Stomach (tissue), 9 donors: Measurements from ENCODE around the gene HLCS. TPM values are rescaled to one million over a fixed set of nuclear protein-coding genes. Genes with fewer than 3 reads are reported as not detected.

Experiments
- DNase-seq, 2 donors: peaks; one replicate each; pipeline versions ENCODE4 v3.0.0 to v3.0.0-alpha.2; 2013 to 2019
- H3K27ac ChIP-seq, 5 donors: fragments of 200-600 bp in 4 of 5; sonication (generic) in 4 of 5; one replicate each; pipeline ENCODE4 v1.5.1; 2013 to 2019; ENCODE audit warnings: mild to moderate bottlenecking in 1 of 5, moderate library complexity in 1 of 5
- H3K27me3 ChIP-seq, 3 donors: fragments of 200-600 bp; sonication (generic); one replicate each; pipeline ENCODE4 v1.5.1; 2017 to 2019; ENCODE audit warnings: mixed run types in 1 of 3
- H3K36me3 ChIP-seq, 4 donors: fragments of 200-600 bp; sonication (generic); 1 replicate in 3 of 4; 2 replicates in 1 of 4; pipeline ENCODE4 v1.5.1; 2016 to 2019
- H3K4me1 ChIP-seq, 4 donors: fragments of 200-600 bp; sonication (generic); one replicate each; pipeline ENCODE4 v1.5.1; 2016 to 2019
- H3K4me3 ChIP-seq, 4 donors: fragments of 200-600 bp; sonication (generic) in 3 of 4; one replicate each; pipeline ENCODE4 v1.5.1; 2016 to 2019; ENCODE audit warnings: mild to moderate bottlenecking in 1 of 4
- H3K9me3 ChIP-seq, 4 donors: fragments of 200-600 bp; sonication (generic); one replicate each; pipeline ENCODE4 v1.5.1; 2016 to 2019
- EP300 ChIP-seq: sonication (generic); formaldehyde crosslinking; IDR thresholded peaks from one replicate; pipeline ENCODE4 v1.6.1; 2017; ENCODE audit warnings: antibody characterized with exemption
- POLR2A ChIP-seq, 4 donors: fragments of 450-650 bp; IDR thresholded peaks; one replicate each; pipeline ENCODE4 v1.6.1; 2016; ENCODE audit warnings: antibody characterized with exemption in 4 of 4, control low read depth in 2 of 4, mild to moderate bottlenecking in 1 of 4, moderate library complexity in 1 of 4
- POLR2AphosphoS5 ChIP-seq, 3 donors: sonication (generic); formaldehyde crosslinking; IDR thresholded peaks; one replicate each; pipeline ENCODE4 v1.6.1; 2016; ENCODE audit warnings: antibody characterized with exemption in 3 of 3
- WGBS, 5 donors: extraction: QIAGEN DNeasy Blood & Tissue Kit in 3 of 5; methylation state at CpG; one replicate each; pipeline versions ENCODE4 v1.1.5 to v1.1.7; 2013 to 2018; 5-methylcytosine and 5-hydroxymethylcytosine counted together
- intact Hi-C: fragments of 100-400 bp; cut with DNase I; formaldehyde crosslinking; loops from one replicate; pipeline ENCODE4 v1.15.1; 2023; ENCODE audit warnings: low total_unique reads
- polyA plus RNA-seq, 3 donors: library from polyadenylated mRNA; stranded (reverse); fragments of 200-250 nt; gene quantifications; one replicate each; pipeline ENCODE4 v1.2.3, GENCODE V29; 2013
- small RNA-seq, 4 donors: library from RNA; depleted of rRNA; stranded (forward); fragments of <200 nt; gene quantifications; one replicate each; pipeline ENCODE3, GENCODE V24; 2016
- total RNA-seq, 5 donors: library from RNA; depleted of rRNA; stranded (reverse); fragments of >200 nt; gene quantifications; one replicate each; pipeline versions ENCODE4 v1.1.0 to v1.2.3, GENCODE V29; 2014 to 2016
- TF ChIP-seq, protein P1 (sequence below), 7 experiments: fragments of 450-650 bp in 4 of 7; fragments of 200-600 bp in 3 of 7; sonication (generic) in 3 of 7; IDR thresholded peaks; one replicate each; pipeline ENCODE4 v1.5.1; 2016 to 2019; ENCODE audit warnings: antibody characterized with exemption in 7 of 7, control low read depth in 2 of 7, mild to moderate bottlenecking in 1 of 7
- donor health status: healthy with polysubstance abuse.
- donor health status: Bipolar disorder and iron deficiency.
- donor health status: healthy.

Gene HLCS
- total and polyA plus RNA-seq, 8 donors: 2.3 to 35.1 (median 13.9) TPM

GRCh38 chr21:36701756-36702621, 264.5 kb downstream of the HLCS start:
- Histone ChIP-seq H3K27me3 (peaks cover 37 to 100% (median 100%) of the 10 kb centered on the region in 3 donors), H3K4me1 (peaks cover 67 to 83% (median 78%) of the 10 kb centered on the region in 4 donors), H3K9me3 (no peaks in the 10 kb centered on the region), H3K36me3 (no peaks in the 10 kb centered on the region), H3K27ac (peak overlapping the region; percentile 79 to 89 (median 88)), H3K4me3 (peak overlapping the region; percentile 47 to 69 (median 54))
- intact Hi-C loops: no loop called here
- TF ChIP-seq POLR2A (IDR thresholded peaks at IDR 0.05) (no peak), POLR2AphosphoS5 (IDR thresholded peaks at IDR 0.05) (no peak), EP300 (no peak)
- TF ChIP-seq, protein P1, sequence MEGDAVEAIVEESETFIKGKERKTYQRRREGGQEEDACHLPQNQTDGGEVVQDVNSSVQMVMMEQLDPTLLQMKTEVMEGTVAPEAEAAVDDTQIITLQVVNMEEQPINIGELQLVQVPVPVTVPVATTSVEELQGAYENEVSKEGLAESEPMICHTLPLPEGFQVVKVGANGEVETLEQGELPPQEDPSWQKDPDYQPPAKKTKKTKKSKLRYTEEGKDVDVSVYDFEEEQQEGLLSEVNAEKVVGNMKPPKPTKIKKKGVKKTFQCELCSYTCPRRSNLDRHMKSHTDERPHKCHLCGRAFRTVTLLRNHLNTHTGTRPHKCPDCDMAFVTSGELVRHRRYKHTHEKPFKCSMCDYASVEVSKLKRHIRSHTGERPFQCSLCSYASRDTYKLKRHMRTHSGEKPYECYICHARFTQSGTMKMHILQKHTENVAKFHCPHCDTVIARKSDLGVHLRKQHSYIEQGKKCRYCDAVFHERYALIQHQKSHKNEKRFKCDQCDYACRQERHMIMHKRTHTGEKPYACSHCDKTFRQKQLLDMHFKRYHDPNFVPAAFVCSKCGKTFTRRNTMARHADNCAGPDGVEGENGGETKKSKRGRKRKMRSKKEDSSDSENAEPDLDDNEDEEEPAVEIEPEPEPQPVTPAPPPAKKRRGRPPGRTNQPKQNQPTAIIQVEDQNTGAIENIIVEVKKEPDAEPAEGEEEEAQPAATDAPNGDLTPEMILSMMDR (IDR thresholded peaks at IDR 0.05): no peak
- 9 to 19% (median 11%) methylated on average over 23 to 26 of the region's 26 CpGs for WGBS, 5 donors
- peak in 1 of 2 donors; percentile 30 for DNase-seq

GRCh38 chr21:36700971-36701755, 265.3 kb downstream of the HLCS start:
- H3K36me3 ChIP-seq: no peaks in the 10 kb centered on the region
- peak overlapping the region; percentile 79 to 89 (median 88) for H3K27ac ChIP-seq
- intact Hi-C loops: no loop called here
- TF ChIP-seq EP300: no peak
- TF ChIP-seq POLR2AphosphoS5 (IDR thresholded peaks at IDR 0.05): no peak
- TF ChIP-seq, protein P1 (IDR thresholded peaks at IDR 0.05): no peak
- no peak for TF ChIP-seq POLR2A (IDR thresholded peaks at IDR 0.05)
- no peaks in the 10 kb centered on the region for H3K9me3 ChIP-seq
- DNase-seq: peak in 1 of 2 donors; percentile 46
- peaks cover 37 to 100% (median 100%) of the 10 kb centered on the region in 3 donors for H3K27me3 ChIP-seq
- H3K4me3 ChIP-seq: peak overlapping the region; percentile 47 to 69 (median 54)
- peaks cover 58 to 83% (median 73%) of the 10 kb centered on the region in 4 donors for H3K4me1 ChIP-seq
- WGBS, 5 donors: 0 to 2% (median 2%) methylated on average over 9 to 65 of the region's 65 CpGs

Small RNA genes lying within 50 kb of the gene (small RNA-seq; reads per million reads assigned to genes)
- gene RF00019 (0 reads per million in 4 donors), gene RNA5SP491 (32.2 to 92.9 (median 51.7) reads per million in 4 donors)

Other genes starting within 250 kb of the HLCS start
- under 1 TPM in 2 of 5 donors, not detected in 3; 0.18 to 0.43 TPM for gene RIPPLY3, start 40.0 kb upstream of the HLCS start, total RNA-seq
- gene RIPPLY3, start 40.0 kb upstream of the HLCS start, polyA plus RNA-seq: under 1 TPM in 2 of 3 donors, not detected in 1; 0.56 to 0.65 TPM
- gene PIGP, start 106.4 kb upstream of the HLCS start, total RNA-seq: 100 to 1,000 TPM in 1 of 5 donors, 10 to 100 TPM in 2, 1 to 10 TPM in 2; 7.0 to 115 (median 37.9) TPM
- gene PIGP, start 106.4 kb upstream of the HLCS start, polyA plus RNA-seq: 10 to 100 TPM; 24.7 to 37.9 (median 31.0) TPM
- gene TTC3, start 106.6 kb upstream of the HLCS start, total RNA-seq: 100 to 1,000 TPM; 129 to 538 (median 165) TPM
- 10 to 100 TPM; 17.5 to 32.4 (median 32.3) TPM for gene TTC3, start 106.6 kb upstream of the HLCS start, polyA plus RNA-seq